ENCODE results near the gene ADAMTS20.

Gene ADAMTS20

DNA sequence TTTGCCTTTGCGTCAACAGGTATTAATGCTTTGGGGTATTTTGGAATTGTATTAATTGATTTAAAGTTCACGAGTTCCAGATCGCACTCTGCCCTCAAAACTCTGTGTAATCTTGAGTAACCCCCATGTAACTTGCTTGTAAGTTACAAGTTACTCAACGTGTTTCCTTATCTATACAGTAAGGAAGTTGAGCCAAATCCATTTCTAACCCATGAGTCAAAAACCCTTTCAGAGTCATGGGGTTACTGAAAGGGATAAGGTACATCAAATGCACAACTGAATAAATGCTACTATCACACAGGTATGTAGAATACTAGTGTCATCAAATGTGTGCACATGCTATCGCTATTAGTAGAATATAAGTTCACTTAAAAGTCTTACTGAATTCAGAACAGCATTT, 28.6 kb upstream of the ADAMTS20 start:
- H3K27me3 ChIP-seq, result peaks cover 6% of the 10 kb centered on the region
- H3K4me3 ChIP-seq (ENCODE audit: low read depth, low read length), result no peak overlapping the region
- no peaks in the 10 kb centered on the region for H3K36me3 ChIP-seq
- TF ChIP-seq, protein P1, sequence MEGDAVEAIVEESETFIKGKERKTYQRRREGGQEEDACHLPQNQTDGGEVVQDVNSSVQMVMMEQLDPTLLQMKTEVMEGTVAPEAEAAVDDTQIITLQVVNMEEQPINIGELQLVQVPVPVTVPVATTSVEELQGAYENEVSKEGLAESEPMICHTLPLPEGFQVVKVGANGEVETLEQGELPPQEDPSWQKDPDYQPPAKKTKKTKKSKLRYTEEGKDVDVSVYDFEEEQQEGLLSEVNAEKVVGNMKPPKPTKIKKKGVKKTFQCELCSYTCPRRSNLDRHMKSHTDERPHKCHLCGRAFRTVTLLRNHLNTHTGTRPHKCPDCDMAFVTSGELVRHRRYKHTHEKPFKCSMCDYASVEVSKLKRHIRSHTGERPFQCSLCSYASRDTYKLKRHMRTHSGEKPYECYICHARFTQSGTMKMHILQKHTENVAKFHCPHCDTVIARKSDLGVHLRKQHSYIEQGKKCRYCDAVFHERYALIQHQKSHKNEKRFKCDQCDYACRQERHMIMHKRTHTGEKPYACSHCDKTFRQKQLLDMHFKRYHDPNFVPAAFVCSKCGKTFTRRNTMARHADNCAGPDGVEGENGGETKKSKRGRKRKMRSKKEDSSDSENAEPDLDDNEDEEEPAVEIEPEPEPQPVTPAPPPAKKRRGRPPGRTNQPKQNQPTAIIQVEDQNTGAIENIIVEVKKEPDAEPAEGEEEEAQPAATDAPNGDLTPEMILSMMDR (IDR thresholded peaks at IDR 0.05; ENCODE audit: low read depth, low read length), result no peak
- no peaks in the 10 kb centered on the region for H3K9me3 ChIP-seq
- H3K4me1 ChIP-seq, result no peaks in the 10 kb centered on the region
- no peak for DNase-seq

DNA sequence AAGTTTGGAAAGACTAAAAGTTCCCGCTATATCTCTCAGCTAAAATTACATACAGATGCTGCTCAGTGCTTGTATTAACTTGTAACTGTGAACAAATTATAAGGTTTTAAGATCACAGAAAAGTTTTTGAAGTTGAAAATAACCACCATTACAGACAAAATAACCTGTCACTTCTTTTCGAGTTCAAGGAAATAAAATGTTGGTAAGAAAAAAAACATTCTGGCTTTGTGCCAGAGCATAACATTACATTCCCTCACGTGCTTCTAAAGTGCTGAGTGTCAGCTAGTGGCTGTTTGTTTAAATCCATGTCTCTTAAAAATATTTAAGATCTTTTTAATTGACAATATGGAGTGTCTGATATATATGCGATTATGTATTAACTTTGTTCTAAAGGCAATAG, 27.2 kb upstream of the ADAMTS20 start:
- no peaks in the 10 kb centered on the region for H3K4me1 ChIP-seq
- TF ChIP-seq, protein P1 (IDR thresholded peaks at IDR 0.05; ENCODE audit: low read depth, low read length), result no peak
- H3K27me3 ChIP-seq, result peaks cover 6% of the 10 kb centered on the region
- H3K4me3 ChIP-seq (ENCODE audit: low read depth, low read length), result no peak overlapping the region
- no peaks in the 10 kb centered on the region for H3K36me3 ChIP-seq
- DNase-seq, result no peak
- H3K9me3 ChIP-seq, result no peaks in the 10 kb centered on the region

DNA sequence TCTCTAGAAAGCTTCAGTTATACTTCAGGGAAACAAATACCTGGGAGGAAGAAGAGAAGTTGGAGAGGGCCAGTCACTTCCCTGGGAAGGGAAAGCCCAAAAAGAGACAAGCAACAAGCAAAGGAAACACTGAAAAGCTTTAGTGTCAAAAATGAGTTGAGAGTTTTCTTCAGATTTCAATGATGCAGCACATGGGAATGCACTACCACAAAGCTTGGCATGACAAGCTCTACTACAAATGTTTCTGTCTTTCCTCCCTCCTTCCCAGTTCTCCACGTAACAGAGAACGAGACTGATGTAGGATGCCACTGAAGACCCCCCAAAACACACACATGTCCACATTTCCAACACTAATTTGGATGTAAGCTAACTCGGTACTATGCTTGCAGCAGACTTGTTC, 26.8 kb upstream of the ADAMTS20 start:
- TF ChIP-seq, protein P1 (IDR thresholded peaks at IDR 0.05; ENCODE audit: low read depth, low read length), result no peak
- peaks cover 6% of the 10 kb centered on the region for H3K27me3 ChIP-seq
- DNase-seq, result no peak
- no peaks in the 10 kb centered on the region for H3K9me3 ChIP-seq
- no peak overlapping the region for H3K4me3 ChIP-seq (ENCODE audit: low read depth, low read length)
- H3K36me3 ChIP-seq, result no peaks in the 10 kb centered on the region
- H3K4me1 ChIP-seq, result no peaks in the 10 kb centered on the region

DNA sequence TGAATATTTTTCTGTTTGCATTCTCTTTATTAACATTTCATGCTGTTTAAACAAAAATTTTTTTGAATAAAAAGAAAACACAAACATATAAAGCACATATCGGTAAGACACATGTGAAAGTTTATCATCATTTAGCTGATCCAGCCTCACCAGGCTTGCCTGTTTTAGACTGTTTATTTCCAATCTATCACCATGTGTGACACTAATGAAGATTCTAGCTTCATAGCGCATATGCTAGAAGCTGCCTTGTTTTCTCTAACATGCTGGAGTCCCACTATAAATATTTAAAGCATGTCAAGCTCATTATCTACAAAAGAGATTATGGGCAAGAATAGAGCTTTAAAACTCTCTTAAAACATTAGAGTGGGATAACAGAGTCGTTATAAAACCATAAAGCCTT, 25.4 kb upstream of the ADAMTS20 start:
- DNase-seq, result no peak
- H3K27me3 ChIP-seq, result peaks cover 6% of the 10 kb centered on the region
- no peaks in the 10 kb centered on the region for H3K4me1 ChIP-seq
- no peak overlapping the region for H3K4me3 ChIP-seq (ENCODE audit: low read depth, low read length)
- H3K36me3 ChIP-seq, result no peaks in the 10 kb centered on the region
- TF ChIP-seq, protein P1 (IDR thresholded peaks at IDR 0.05; ENCODE audit: low read depth, low read length), result no peak
- H3K9me3 ChIP-seq, result no peaks in the 10 kb centered on the region

DNA sequence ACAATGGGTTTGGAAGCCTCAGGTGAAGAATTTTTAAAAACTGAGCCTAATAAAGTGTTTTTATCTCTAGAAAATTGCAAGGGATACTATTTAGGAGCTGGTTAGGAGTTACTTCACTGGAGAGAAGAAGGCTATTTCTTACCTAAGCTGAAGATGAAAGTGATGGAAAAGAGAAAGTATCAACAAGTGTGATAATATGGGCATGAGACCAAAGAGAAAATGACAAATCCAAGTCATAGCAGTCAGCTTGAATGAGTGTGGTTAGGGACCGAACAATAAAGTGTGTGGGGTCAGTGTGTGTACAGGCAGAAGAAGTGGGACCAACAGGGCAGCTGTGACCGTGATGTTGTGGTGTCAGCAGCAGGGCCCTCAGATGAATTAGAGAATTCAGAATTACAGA, 24.2 kb upstream of the ADAMTS20 start:
- H3K36me3 ChIP-seq, result no peaks in the 10 kb centered on the region
- H3K9me3 ChIP-seq, result no peaks in the 10 kb centered on the region
- no peak for DNase-seq
- H3K27me3 ChIP-seq, result peaks cover 6% of the 10 kb centered on the region
- no peak overlapping the region for H3K4me3 ChIP-seq (ENCODE audit: low read depth, low read length)
- TF ChIP-seq, protein P1 (IDR thresholded peaks at IDR 0.05; ENCODE audit: low read depth, low read length), result no peak
- H3K4me1 ChIP-seq, result no peaks in the 10 kb centered on the region

DNA sequence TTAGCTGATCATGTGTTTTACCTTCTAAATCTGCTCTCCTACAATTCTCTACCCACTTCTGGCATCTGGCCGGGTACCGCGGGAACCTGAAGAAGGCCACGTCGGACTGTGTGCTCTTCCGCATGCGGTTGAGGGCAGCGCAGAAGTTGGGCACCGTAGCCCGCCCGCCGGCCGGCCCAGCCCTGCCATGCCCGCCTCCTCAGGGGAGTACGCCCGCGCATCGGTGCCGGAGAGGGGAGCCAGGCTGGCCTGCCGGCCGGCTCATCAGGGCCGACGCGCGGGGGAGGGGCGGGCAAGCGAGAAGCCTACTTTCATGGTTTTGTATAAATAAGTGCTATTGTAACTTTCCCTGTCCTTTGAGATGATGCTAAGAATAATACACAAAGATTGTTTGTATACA, 19.9 kb upstream of the ADAMTS20 start:
- no peak for DNase-seq
- no peaks in the 10 kb centered on the region for H3K27me3 ChIP-seq
- no peaks in the 10 kb centered on the region for H3K9me3 ChIP-seq
- no peak overlapping the region for H3K4me3 ChIP-seq (ENCODE audit: low read depth, low read length)
- no peaks in the 10 kb centered on the region for H3K36me3 ChIP-seq
- TF ChIP-seq, protein P1 (IDR thresholded peaks at IDR 0.05; ENCODE audit: low read depth, low read length), result no peak
- H3K4me1 ChIP-seq, result no peaks in the 10 kb centered on the region
